LNCaP clone FGC (cell line): ENCODE data around the gene TMEM238.

Source experiments
- DNase-seq: peaks from one replicate; pipeline ENCODE4 v3.0.0-alpha.2; 2011; ENCODE audit warnings: low read depth
- H3K4me3 ChIP-seq: 2 replicates; pipeline ENCODE4 v1.5.1; 2011; ENCODE audit warnings: mild to moderate bottlenecking, low read depth, low read length, control low read depth
- CTCF ChIP-seq: IDR thresholded peaks from 2 replicates; pipeline ENCODE4 v1.5.1; 2012; ENCODE audit warnings: mild to moderate bottlenecking; ENCODE audit not compliant: control insufficient read depth, insufficient read depth; ENCODE audit errors: extremely low read depth

Gene TMEM238

DNA sequence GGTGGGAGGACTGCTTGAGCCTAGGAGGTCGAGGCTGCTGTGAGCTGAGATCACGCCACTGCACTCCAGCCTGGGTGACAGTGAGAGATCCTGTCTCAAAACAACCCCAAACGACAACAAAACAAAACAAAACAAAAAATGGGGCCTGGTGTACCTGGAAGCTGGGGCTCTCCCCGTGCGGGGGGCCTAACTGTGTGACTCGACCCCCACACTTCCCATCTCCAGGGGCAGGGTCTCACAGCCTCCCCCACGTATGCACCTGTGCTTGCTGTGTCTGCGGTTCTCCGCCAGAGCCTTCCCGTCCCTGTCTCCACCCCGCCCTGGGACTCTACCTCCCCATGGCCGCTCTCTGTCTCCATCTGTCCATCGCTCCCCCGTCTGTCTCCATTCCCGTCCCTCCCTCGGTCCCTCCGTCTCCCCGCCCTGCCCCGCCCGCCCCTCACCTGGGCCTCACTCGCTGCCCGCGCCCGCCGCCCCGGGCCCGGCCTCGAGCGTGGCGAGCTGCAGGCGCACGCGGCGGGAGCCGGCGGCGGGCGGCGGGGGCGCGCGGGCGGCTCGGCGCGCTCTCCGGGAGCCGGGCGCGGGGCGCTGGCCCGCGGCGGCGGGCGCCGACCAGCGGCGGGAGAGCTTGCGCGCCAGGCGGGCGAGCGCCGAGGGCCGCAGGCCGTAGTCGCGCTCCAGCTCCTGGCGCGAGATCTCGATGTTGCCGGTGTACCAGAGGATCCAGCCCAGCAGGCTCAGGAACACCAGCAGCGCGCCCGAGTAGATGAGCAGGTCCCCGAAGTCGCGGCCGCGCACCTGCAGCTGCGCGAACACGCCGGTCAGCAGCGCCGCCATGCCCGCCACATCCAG lies 587 bp downstream of the TMEM238 start:
- TF ChIP-seq CTCF: peak; percentile 37; the same call in 1 of the 2 replicates
- DNase-seq: no peak
- H3K4me3 ChIP-seq: peak overlapping the region; percentile 89

DNA sequence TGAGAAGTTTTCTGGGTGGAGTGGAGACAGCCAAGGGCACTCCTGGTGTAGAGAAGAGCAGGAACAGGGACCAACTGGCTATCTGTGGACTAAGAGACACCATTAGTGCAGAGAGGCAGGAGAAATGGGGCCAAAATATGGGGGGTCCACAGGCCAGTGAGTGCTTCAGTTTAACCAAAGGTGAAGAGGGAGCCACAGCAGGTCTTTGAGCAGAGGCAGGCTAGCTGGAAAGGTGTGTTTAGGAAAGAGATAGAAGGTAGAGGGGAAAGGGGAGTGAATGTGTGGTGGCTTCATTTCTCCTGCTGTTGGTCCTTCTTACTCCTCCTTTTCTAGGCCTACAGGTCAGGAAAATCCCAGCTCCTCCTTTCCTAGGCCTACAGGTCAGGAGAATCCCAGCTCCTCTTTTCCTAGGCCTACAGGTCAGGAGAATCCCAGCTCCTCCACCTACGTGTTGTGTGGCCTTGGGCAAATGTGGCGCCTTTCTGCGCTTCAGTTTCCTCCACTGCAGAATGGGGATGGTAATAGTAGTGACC lies 1.5 kb downstream of the TMEM238 start:
- peak overlapping the region; percentile 69 for H3K4me3 ChIP-seq
- no peak for TF ChIP-seq CTCF
- no peak for DNase-seq

GRCh38 chr19:55382013-55382412 lies 2.1 kb downstream of the TMEM238 start:
- H3K4me3 ChIP-seq: no peak overlapping the region
- TF ChIP-seq CTCF: no peak
- no peak for DNase-seq

- DNase-seq: no peak
- TF ChIP-seq CTCF: no peak
Measured at GRCh38 chr19:55379174-55379573, 4.9 kb downstream of the TMEM238 start.

DNA sequence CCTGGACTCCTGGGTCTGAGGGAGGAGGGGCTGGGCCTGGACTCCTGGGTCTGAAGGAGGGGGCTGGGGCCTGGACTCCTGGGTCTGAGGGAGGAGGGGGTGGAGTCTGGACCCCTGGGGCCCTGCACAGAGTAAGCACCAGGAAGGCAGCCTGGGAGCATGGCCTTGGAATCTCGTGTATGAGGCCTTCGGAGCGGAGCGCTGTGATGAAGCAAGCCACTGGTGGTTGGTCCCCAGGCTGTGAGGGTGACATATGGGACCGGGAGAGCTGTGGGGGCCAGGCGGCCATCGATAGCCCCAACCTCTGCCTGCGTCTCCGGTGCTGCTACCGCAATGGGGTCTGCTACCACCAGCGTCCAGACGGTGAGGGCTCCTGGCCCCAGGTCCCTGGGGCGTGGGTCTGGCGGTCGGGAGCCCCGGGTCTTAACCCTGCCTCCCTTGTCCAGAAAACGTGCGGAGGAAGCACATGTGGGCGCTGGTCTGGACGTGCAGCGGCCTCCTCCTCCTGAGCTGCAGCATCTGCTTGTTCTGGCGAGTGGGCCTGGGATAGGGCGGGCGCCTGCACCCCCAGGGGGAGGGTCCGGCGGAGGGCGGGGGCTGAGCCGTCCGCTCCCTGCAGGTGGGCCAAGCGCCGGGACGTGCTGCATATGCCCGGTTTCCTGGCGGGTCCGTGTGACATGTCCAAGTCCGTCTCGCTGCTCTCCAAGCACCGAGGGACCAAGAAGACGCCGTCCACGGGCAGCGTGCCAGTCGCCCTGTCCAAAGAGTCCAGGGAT lies 6.5 kb downstream of the TMEM238 start:
- TF ChIP-seq CTCF: no peak
- H3K4me3 ChIP-seq: no peak overlapping the region
- no peak for DNase-seq

More at GRCh38 chr19:55379174-55379573, 4.9 kb downstream of the TMEM238 start:
- no peak overlapping the region for H3K4me3 ChIP-seq

- no peak within 1 kb of the TSS for H3K4me3 ChIP-seq
- TF ChIP-seq CTCF: no peak
- DNase-seq: no peak
Measured at GRCh38 chr19:55376241-55376933, 7.7 kb downstream of the TMEM238 start, which contains the start of gene TMEM190. TMEM190 (plus strand) TSS chr19:55376826; CDS start chr19:55376854, 28 bp downstream.
